Body of pancreas (tissue), 4 donors: ENCODE data around the gene SYF2.

Experiments
- CTCF ChIP-seq, 7 experiments: fragments of 450-650 bp in 4 of 7; fragments of 200-600 bp in 3 of 7; sonication (generic) in 3 of 7; IDR thresholded peaks; one replicate each; pipeline ENCODE4 v1.5.1; 2016 to 2019; ENCODE audit warnings: antibody characterized with exemption in 7 of 7
- POLR2A ChIP-seq, 3 donors: fragments of 450-650 bp; IDR thresholded peaks; one replicate each; pipeline ENCODE4 v1.6.1; 2016; ENCODE audit warnings: antibody characterized with exemption in 3 of 3, mild to moderate bottlenecking in 2 of 3

DNA sequence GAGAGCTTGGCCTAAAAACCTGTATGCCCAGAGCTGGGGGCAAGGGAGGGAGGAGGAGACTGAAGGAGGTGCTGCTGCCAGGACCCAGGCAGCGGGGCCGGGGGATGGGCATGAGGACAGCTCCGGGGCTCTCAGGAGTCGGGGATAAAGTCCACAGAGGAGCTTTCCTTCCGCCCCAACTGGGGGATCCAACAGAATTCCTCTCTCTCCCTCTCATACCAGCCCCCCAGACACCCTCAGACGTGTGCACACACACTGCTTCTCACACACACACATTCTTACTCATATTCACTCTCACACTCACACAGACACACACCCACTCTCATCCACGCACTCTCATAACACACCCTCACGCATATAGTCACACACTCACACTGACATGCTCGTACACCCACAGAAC lies 39.1 kb downstream of the SYF2 start:
- no peak for TF ChIP-seq CTCF (IDR thresholded peaks at IDR 0.05)
- TF ChIP-seq POLR2A (IDR thresholded peaks at IDR 0.05) = no peak
